ENCODE measurements around the gene FFAR2. TPM values are rescaled to one million over a fixed set of nuclear protein-coding genes. Genes with fewer than 3 reads are reported as not detected.
"Not testable (repeated sequence)": the region's sequence is repeated elsewhere in the genome, so short reads cannot be mapped to it uniquely, and the experiment has no call there.

FFAR2 gene
- total RNA-seq, 1 experiment from 2014 or later, result not detected

DNA sequence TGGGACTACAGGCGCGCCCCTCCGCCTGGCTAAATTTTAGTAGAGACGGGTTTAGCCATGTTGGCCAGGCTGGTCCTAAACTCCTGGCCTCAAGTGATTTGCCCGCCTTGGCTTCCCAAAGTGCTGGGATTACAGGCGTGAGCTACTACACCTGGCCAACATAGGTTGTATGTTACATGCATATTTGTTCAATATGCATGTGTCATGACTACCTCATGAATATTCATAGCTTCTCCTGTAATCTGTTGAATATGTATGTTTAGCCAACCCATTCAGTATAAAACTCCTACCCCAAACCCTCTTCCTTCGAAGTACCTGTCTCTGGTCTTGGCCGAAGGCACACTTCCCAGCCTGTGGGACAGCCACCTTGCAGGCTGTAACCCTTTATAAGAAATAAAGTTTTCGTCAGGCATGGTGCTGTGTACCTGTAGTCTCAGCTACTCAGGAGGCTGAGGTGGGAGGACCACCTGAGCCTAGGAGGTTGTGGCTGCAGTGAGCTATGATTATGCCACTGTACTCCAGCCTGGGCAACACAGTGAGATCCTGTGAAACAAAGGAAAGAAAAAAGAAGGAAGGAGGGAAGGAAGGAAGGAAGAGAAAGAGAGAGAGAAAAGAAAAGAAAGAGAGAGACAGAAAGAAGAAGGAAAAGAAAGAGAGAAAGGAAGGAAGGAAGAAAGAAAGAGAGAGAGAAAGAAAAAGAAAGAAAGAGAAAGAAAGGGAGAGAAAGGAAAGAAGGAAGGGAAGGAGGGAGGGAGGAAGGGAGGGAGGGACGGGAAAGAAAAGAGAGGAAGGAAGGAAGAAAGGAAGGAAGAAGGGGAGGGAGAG is 47.9 kb upstream of the FFAR2 start:
- POLR2A ChIA-PET (ENCODE audit: unreplicated experiment), result no interaction called here
- Histone ChIP-seq H3K4me2 (ENCODE audit: low read length) (no peak overlapping the region), H3K4me1 (ENCODE audit: insufficient read depth, low read length) (no peaks in the 10 kb centered on the region), H3K9me2 (replicated peaks; ENCODE audit: low read length) (no peaks in the 10 kb centered on the region), H3K4me3 (ENCODE audit: low read length) (no peak overlapping the region), H3K79me2 (ENCODE audit: low read length) (no peaks in the 10 kb centered on the region), H3F3A (ENCODE audit: low read length, unreplicated experiment) (no peaks in the 10 kb centered on the region), H3K36me3 (ENCODE audit: low read depth, low read length) (no peaks in the 10 kb centered on the region), H2AFZ (ENCODE audit: low read length) (no peak overlapping the region), H4K20me1 (ENCODE audit: low read length) (no peaks in the 10 kb centered on the region), H3K9me3 (ENCODE audit: low read length) (no peaks in the 10 kb centered on the region), H3K9ac (ENCODE audit: low read length) (no peak overlapping the region), H3K27me3 (ENCODE audit: low read length) (no peaks in the 10 kb centered on the region), H3K27ac (ENCODE audit: low read length) (no peak overlapping the region)
- CTCF ChIA-PET, result no interaction called here
- no peak for DNase-seq
- BruUV-seq (replicated peaks), result no TSS peak
- TF ChIP-seq, protein P1, sequence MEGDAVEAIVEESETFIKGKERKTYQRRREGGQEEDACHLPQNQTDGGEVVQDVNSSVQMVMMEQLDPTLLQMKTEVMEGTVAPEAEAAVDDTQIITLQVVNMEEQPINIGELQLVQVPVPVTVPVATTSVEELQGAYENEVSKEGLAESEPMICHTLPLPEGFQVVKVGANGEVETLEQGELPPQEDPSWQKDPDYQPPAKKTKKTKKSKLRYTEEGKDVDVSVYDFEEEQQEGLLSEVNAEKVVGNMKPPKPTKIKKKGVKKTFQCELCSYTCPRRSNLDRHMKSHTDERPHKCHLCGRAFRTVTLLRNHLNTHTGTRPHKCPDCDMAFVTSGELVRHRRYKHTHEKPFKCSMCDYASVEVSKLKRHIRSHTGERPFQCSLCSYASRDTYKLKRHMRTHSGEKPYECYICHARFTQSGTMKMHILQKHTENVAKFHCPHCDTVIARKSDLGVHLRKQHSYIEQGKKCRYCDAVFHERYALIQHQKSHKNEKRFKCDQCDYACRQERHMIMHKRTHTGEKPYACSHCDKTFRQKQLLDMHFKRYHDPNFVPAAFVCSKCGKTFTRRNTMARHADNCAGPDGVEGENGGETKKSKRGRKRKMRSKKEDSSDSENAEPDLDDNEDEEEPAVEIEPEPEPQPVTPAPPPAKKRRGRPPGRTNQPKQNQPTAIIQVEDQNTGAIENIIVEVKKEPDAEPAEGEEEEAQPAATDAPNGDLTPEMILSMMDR (conservative IDR thresholded peaks at IDR 0.05; ENCODE audit: low read depth, low read length), result no peak
- no peak for TF ChIP-seq EZH2 (IDR thresholded peaks at IDR 0.05; ENCODE audit: low read length, unreplicated experiment)
- no peak for TF ChIP-seq EZH2phosphoT487 (IDR thresholded peaks at IDR 0.05; ENCODE audit: borderline replicate concordance, low read length)
- intact Hi-C loops (cut with micrococcal nuclease), result no loop called here
- ATAC-seq, result no peak

DNA sequence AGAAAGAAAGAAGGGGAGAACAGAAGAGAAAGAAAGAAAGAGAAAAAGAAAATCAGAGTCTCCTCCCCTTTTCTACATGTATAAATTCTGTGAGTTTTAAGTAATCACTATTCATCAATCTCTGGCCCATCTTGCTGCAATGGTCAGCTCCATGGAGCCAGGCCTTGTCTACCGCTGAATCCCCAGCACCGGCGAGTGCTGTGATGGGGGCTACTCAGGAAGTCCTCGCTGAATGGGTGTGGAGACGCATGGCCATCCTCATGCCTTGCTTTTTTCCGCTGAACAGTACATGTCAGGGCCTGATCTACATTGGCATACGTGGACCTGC is 47.3 kb upstream of the FFAR2 start:
- Histone ChIP-seq H3K9me2 (replicated peaks; ENCODE audit: low read length) (no peaks in the 10 kb centered on the region), H3K9me3 (ENCODE audit: low read length) (no peaks in the 10 kb centered on the region), H3K4me1 (ENCODE audit: insufficient read depth, low read length) (no peaks in the 10 kb centered on the region), H3K27me3 (ENCODE audit: low read length) (no peaks in the 10 kb centered on the region), H4K20me1 (ENCODE audit: low read length) (no peaks in the 10 kb centered on the region), H3K4me3 (ENCODE audit: low read length) (no peak overlapping the region), H2AFZ (ENCODE audit: low read length) (no peak overlapping the region), H3K36me3 (ENCODE audit: low read depth, low read length) (no peaks in the 10 kb centered on the region), H3K79me2 (ENCODE audit: low read length) (no peaks in the 10 kb centered on the region), H3F3A (ENCODE audit: low read length, unreplicated experiment) (no peaks in the 10 kb centered on the region), H3K27ac (ENCODE audit: low read length) (no peak overlapping the region), H3K9ac (ENCODE audit: low read length) (no peak overlapping the region), H3K4me2 (ENCODE audit: low read length) (no peak overlapping the region)
- no peak for DNase-seq
- TF ChIP-seq, protein P1 (conservative IDR thresholded peaks at IDR 0.05; ENCODE audit: low read depth, low read length), result no peak
- no peak for TF ChIP-seq EZH2phosphoT487 (IDR thresholded peaks at IDR 0.05; ENCODE audit: borderline replicate concordance, low read length)
- TF ChIP-seq EZH2 (IDR thresholded peaks at IDR 0.05; ENCODE audit: low read length, unreplicated experiment), result no peak
- ChIA-PET POLR2A (ENCODE audit: unreplicated experiment) (no interaction called here), CTCF (no interaction called here)
- no peak for ATAC-seq
- BruUV-seq (replicated peaks), result no TSS peak
- intact Hi-C loops (cut with micrococcal nuclease), result no loop called here

DNA sequence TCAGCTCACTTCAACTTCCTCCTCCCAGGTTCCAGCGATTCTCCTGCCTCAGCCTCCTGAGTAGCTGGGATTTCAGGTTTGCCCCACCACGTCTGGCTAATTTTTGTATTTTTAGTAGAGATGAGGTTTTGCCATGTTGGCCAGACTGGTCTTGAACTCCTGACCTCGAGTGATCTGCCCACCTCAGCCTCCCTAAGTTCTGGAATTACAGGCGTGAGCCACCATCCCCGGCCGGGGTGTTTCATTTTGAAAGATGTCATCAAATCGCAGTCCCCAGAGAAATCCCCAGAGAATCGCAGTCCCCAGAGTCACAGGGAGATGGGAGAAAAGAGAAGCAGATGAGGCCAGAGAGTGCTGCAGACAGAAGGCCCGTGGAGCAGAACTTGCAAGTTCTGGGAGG is 46.6 kb upstream of the FFAR2 start:
- intact Hi-C loops (cut with micrococcal nuclease); H3K9me2 ChIP-seq (replicated peaks; ENCODE audit: low read length); H3K4me1 ChIP-seq (ENCODE audit: insufficient read depth, low read length); H3K4me3 ChIP-seq (ENCODE audit: low read length); BruUV-seq (replicated peaks); ATAC-seq; H4K20me1 ChIP-seq (ENCODE audit: low read length); H3K79me2 ChIP-seq (ENCODE audit: low read length); H3K27me3 ChIP-seq (ENCODE audit: low read length); DNase-seq; H3K9me3 ChIP-seq (ENCODE audit: low read length); POLR2A ChIA-PET (ENCODE audit: unreplicated experiment); H3K36me3 ChIP-seq (ENCODE audit: low read depth, low read length); H2AFZ ChIP-seq (ENCODE audit: low read length); CTCF ChIA-PET; H3K9ac ChIP-seq (ENCODE audit: low read length); H3K27ac ChIP-seq (ENCODE audit: low read length); H3K4me2 ChIP-seq (ENCODE audit: low read length); H3F3A ChIP-seq (ENCODE audit: low read length, unreplicated experiment): not testable (repeated sequence)

Measured in PC-3 (cell line).